NCI-H1436 (cell line): ENCODE data around the gene CHSY3.
"Not testable (repeated sequence)": the region's sequence is repeated elsewhere in the genome, so short reads cannot be mapped to it uniquely, and the experiment has no call there.

Source experiments
- DNase-seq: peaks from one replicate; lab custom pipeline; 2025; lab: John Stamatoyannopoulos, UW

Gene CHSY3

DNA sequence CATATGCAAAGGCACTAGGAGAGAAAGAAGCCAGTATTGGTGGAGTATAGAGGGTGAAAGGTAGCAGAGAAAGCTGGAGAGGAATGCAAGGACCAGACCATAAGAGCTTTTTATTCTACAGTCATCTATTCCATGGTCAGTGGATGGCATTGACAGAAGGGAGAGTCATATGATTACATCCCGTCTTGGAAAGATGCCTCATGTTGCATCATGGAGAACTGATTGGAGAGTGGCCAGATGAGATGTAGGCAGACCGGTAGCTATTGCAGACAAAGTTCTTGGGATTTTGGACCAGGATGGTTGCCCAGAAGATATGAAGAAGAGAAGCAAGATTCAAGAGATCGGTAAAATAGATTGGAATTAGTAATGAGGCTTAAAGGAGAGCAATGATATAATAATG, 260.7 kb downstream of the CHSY3 start:
- DNase-seq, result no peak

DNA sequence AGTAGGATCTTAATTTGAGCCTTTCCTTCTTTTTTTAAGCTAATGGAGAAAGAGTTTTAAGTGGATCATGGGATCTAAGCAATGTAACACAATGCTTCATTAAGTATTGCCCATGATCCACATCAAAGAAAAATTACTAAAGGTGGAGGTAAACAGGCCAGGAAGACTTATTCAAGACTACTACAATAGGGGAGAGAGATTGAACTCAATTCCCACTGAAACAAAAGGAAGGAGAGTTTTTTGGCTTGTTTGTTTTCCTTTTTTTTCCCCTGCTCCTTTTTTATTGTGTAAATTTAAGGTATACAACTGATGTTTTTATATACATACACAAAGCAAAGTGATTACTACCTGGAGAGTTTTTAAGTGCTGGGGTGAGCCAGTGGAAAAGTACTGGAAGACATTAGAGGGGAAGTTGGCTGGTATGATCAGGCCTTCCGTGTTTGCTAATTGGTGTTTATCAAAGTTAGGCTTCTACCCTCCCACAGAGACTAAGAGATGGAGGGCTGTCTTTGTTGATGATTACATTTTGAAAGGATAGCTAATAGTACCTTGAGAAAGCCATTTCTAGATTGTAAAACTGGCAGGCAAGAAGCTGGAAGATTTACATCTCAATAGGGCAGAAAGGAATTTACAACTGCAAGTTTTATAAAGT, 262.7 kb downstream of the CHSY3 start:
- DNase-seq, result no peak

DNA sequence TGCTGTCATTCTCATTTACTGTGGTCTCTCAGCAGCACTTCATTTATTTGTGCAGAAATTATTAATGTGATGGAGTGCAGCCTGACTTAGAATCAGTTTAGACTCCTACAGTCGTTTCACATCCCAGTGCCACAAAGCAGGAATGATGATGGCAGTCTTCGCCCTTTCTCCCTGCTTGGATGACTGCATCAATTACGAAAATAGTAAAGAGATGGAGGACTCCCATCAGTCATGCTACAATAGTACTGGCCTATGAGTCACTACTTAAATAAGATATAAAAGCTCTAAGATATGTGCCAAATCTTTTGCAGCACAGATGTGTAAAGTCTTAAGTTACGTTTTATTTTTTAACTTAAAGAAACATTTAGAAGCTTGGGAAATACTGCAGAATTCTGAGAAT, 263.9 kb downstream of the CHSY3 start:
- DNase-seq, result no peak

DNA sequence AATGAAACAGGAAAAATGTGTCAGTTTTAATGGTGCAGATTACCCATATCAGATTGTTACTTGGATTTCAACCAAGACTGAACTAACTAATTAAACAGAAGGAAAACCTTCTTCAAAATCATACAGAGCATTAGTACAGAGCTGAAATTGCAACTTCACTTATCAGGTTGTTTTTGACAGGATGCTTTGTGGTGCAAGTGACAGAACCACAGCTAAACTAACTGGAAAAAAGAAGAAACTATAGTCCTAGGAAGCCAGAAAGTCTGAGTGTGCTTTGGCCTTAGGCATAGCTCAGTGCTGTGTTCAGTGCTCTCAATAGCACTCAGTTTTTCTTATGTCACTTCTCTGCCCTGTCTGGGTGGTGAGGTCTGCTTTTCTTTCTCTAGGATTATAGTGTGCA, 267.4 kb downstream of the CHSY3 start:
- DNase-seq, result no peak

DNA sequence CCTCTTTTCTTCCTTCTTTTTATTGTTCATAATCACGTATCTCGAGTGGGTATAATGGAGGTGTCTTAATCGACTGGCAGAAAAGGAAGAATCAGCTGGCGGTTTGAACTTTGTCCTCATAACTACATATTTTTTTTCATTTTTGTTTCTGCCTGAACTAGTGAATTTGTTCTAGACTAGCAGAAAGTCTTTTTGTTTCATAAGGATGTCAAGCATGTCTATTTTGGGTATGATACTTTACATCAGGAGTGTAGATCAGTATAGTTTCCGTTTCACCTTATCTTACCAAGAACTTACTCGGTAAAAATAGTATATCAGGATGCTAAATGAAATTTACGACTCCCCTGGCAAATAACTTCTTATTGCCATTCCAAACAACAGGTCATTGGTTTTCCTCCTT, 278.9 kb downstream of the CHSY3 start:
- DNase-seq, result no peak

DNA sequence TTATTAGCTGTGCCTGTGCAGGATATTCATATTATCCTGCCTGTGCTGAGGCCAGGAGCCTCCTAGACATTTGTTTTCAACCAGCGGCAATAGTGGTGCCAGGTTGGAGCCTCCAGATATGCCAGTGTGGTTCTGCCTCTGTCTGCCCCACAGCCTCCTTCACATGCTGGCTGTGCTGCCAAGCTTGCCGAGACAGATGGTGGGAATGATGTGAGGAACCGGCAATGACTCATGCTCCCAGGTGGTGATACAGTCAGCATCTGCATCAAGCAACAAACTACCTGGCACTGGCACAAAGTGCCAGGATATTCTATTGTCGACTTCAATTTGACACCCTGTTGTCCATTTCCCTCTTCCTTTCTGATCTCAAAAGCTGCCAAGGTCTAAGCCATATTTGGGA, 285.7 kb downstream of the CHSY3 start:
- no peak for DNase-seq

DNA sequence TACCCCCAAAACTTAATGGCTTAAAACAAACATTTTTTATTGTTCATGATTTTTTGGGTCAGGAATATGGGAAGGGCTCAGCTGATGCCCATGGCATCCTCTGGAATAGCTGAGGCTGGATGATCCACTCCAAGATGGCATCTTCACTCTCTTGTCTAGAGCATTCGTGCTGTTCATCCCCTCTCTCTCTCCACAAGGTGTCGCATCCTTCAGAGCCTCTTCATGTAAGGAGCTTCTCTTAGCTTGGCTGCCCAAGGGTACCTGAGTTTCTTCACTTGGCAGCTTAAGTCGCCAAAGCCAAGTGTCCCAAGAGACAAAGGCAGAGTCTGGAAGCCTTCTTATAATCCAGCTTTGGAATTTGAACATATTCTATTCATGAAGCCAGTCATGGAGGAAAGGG, 294.7 kb downstream of the CHSY3 start:
- no peak for DNase-seq

DNA sequence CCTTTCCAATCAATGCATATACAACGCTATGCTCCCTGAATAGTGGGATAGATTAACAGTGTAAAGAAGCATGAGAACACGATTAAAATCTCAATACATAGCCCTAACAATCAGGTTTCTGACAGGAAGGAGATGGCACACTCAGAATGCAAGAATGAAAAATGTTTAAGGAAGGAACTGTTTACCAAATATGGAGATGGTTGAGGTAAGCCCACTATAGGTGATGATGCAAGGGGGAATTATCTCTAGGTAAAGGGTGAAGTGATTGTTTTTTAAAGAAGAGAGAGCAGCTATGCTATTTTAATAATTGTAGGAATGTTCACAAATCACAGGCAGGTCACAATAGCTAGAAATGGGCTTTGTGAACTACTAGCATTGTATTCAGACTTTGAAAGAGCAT, 302.4 kb downstream of the CHSY3 start:
- DNase-seq, result no peak

DNA sequence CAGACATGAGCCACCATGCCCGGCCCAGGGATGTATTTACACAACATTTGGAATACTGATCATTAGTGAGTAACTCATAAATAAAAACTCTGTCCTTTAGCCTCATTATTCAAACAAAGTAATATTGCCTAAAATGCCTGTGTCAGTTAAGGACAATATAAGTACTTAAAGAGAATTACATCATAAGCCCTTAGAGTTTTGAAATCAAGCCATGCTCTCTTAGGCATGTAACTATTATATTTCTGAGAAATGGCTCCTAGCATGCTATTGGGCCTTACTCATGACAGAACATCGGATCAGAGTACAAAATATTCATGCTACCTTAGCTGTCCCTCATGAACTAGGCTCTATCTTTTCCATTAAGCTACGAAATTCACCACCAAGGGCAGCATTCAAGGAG, 309.3 kb downstream of the CHSY3 start:
- no peak for DNase-seq

DNA sequence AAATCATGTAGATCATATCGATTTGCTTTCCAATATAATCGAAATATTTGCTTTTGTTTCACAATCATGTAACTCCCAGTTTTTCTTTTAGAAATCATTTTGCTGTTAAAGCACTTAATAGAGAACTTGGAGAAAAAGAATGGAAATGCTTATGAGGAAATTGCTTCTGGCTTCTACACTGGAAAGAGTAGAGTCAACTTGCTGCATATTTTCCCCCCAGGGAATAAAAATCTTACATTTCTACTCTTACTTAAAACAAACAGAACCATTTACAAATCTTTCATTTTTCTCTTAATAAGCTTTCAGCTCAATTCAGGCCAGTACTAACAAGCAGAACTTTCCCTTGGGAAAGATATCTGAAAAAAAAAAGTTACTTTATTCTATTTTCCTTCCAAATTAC, 312.0 kb downstream of the CHSY3 start:
- DNase-seq, result no peak

DNA sequence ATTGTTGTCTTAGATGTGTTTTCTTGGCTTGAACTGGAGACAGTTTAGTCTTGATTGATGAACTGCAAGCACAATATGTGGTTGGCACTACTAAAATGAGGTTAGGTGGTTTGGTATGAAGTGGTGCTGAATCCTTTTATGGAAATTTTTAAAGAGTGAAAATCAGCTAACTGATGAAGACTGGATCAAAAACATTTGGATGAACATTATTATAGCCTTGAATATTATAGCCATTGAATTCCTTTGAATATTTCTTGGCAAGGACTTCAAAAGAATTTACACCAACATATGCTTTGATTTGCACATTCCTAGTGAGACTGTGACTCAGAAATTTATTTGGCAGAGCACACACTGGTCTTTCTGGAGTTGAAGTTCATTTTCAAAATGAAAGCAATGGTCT, 318.3 kb downstream of the CHSY3 start:
- DNase-seq, result no peak

DNA sequence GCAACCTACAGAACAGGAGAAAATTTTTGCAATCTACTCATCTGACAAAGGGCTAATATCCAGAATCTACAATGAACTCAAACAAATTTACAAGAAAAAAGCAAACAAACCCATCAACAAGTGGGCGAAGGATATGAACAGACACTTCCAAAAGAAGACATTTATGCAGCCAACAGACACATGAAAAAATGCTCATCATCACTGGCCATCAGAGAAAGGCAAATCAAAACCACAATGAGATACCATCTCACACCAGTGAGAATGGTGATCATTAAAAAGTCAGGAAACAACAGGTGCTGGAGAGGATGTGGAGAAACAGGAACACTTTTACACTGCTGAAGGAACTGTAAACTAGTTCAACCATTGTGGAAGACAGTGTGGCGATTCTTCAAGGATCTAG, 322.3 kb downstream of the CHSY3 start:
- not testable (repeated sequence) for DNase-seq

DNA sequence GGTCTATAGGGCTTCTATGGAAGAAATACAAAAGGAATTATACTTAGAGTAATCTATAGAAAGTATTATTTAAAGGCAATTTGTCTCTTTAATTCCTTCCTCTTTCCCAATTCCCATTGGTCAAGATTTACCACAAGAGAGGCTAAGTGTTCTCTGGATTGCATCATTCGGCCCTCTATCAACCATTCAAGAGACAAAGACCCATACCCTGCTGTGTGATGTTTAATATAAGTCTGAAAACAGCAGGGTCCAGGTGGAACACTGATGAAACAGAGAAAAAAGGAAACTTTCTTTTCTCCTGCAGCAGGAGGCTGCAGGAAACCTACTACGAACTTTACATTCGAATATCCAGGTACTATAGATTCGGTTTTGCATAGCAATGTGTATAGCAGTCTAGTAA, 323.4 kb downstream of the CHSY3 start:
- no peak for DNase-seq

DNA sequence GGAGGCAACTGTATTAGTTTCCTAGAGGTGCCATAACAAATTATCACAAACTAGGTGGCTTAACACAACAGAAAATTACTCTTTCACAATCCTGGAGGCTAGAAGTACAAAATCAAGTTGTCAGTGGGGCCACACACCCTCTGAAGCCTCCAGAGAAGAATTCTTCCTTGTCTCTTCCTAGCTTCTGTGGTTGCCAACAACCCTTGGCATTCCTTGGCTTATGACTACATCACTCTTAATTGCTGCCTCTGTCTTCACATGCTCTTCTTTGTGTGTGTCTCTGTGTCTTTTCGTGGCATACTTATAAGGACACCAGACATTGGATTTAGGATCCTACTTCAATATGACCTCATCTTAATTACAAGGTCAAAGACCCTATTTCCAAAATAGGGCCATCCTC, 327.5 kb downstream of the CHSY3 start:
- no peak for DNase-seq

DNA sequence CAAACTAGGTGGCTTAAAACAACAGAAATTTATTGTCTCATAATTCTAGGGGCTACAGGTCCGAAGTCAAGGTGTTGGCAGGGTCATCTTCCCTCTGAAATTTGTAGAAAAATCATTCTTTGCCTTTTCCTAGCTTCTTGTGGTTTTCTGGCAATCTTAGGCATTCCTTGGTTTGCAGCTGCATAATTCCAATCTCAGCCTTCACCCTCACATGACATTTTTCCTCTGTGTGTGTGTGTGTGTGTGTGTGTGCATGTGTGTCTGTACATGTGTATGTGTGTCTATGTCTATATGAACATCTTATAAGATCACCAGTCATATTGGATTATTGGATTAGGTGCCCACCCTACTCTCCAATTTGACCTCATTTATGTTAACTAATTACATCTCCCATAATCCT, 330.6 kb downstream of the CHSY3 start:
- DNase-seq, result no peak
